ENCODE data around the gene DGAT2.

- TF ChIP-seq CTCF (IDR thresholded peaks at IDR 0.05; ENCODE audit: poor library complexity, severe bottlenecking) (no peak), EZH2 (IDR thresholded peaks at IDR 0.05; ENCODE audit: borderline replicate concordance, insufficient read depth, low read length, poor library complexity, severe bottlenecking) (no peak), RAD21 (conservative IDR thresholded peaks at IDR 0.05) (no peak)
Observed at GRCh38 chr11:75784506-75784905, 15.9 kb downstream of the DGAT2 start.

Data from neural cell (in vitro differentiated cells).